ENCODE data around the gene GAGE12E. TPM values are rescaled to one million over a fixed set of nuclear protein-coding genes. Genes with fewer than 3 reads are reported as not detected.
A peak's percentile ranks its signal among the peaks of the same experiment; 100 is the strongest.
"Not testable (repeated sequence)": the region's sequence is repeated elsewhere in the genome, so short reads cannot be mapped to it uniquely, and the experiment has no call there.

Gene GAGE12E
- not detected for total RNA-seq

GRCh38 chrX:49550989-49551388 is at the start of gene GAGE12E:
Gene GAGE12E, plus strand, starts transcription at chrX:49551289. Its CDS starts 1,155 bp downstream, at chrX:49552444.
- not testable (repeated sequence) for ATAC-seq; DNase-seq (ENCODE audit: low spot score)

DNA sequence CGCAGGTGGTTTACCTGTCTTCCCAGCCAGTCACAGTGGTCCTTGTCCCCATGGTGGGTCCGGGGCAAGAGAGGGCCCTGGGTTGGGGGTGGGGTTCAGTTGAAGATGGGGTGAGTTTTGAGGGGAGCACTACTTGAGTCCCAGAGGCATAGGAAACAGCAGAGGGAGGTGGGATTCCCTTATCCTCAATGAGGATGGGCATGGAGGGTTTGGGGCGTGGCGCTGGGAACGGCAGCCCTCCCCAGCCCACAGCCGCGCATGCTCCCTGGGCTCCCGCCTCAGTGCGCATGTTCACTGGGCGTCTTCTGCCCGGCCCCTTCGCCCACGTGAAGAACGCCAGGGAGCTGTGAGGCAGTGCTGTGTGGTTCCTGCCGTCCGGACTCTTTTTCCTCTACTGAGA is 19.2 kb upstream of the GAGE12E start, which contains the start of gene GAGE12C:
Gene GAGE12C, plus strand, starts transcription at position 301 of the 400 bp plus-strand sequence. CDS start 1,155 bp downstream, outside the sequence.
- ATAC-seq; DNase-seq (ENCODE audit: low spot score): not testable (repeated sequence)

DNA sequence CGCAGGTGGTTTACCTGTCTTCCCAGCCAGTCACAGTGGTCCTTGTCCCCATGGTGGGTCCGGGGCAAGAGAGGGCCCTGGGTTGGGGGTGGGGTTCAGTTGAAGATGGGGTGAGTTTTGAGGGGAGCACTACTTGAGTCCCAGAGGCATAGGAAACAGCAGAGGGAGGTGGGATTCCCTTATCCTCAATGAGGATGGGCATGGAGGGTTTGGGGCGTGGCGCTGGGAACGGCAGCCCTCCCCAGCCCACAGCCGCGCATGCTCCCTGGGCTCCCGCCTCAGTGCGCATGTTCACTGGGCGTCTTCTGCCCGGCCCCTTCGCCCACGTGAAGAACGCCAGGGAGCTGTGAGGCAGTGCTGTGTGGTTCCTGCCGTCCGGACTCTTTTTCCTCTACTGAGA is 9.7 kb upstream of the GAGE12E start, which contains the start of gene GAGE12D:
Gene GAGE12D, plus strand, starts transcription at position 301 of the 400 bp plus-strand sequence. CDS start 1,155 bp downstream, outside the sequence.
- ATAC-seq; DNase-seq (ENCODE audit: low spot score): not testable (repeated sequence)

DNA sequence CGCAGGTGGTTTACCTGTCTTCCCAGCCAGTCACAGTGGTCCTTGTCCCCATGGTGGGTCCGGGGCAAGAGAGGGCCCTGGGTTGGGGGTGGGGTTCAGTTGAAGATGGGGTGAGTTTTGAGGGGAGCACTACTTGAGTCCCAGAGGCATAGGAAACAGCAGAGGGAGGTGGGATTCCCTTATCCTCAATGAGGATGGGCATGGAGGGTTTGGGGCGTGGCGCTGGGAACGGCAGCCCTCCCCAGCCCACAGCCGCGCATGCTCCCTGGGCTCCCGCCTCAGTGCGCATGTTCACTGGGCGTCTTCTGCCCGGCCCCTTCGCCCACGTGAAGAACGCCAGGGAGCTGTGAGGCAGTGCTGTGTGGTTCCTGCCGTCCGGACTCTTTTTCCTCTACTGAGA is 9.5 kb downstream of the GAGE12E start, which contains the start of gene GAGE12F:
Gene GAGE12F, plus strand, starts transcription at position 301 of the 400 bp plus-strand sequence. CDS start 1,155 bp downstream, outside the sequence.
- not testable (repeated sequence) for DNase-seq (ENCODE audit: low spot score); ATAC-seq

DNA sequence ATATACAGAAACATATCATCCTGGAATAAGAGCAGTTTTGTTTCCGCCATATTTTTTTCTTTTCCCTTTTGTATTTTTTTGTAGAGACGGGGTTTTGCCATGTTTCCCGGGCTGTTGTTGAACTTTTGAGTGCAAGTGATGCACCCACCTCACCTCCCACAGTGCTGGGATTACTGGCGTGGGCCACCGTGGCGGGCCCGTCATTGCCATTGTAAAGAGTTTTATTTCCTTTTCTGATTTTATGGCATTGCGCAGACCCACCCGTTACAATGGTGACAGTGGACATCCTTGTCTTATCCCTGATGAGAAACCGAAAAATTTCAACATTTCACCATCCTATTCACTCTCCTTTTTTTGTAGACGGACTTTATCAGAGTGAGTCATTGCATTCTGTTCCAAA is 17.6 kb downstream of the GAGE12E start:
- peak; percentile 35 for DNase-seq (ENCODE audit: low spot score)
- ATAC-seq, result not testable (repeated sequence)

DNA sequence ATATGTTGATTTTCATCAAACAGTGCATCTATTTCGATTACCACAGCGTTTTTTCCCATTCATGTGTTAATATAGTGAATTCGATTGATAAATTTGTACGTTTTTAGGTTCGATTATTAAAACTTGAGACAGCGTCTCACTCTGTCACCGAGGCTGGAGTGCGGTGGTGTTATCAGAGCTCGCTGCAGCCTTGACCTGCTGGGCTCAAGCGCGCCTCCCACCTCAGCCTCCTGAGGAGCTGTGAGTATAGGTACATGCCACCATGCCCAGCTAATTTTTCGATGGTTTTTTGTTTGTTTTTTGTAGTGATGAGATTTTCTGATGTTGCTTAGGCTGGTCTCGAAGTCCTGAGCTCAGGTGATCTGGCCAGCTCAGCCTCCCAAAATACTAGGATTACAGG is 18.1 kb downstream of the GAGE12E start:
- DNase-seq (ENCODE audit: low spot score), result not testable (repeated sequence)

GRCh38 chrX:49570100-49570499 is 19.0 kb downstream of the GAGE12E start, which contains the start of gene GAGE12G:
Gene GAGE12G, plus strand, starts transcription at chrX:49570400. Its CDS starts 1,155 bp downstream, at chrX:49571555.
- ATAC-seq; DNase-seq (ENCODE audit: low spot score): not testable (repeated sequence)

More for the DNA sequence above, 18.1 kb downstream of the GAGE12E start:
- ATAC-seq, result not testable (repeated sequence)

GRCh38 chrX:49579649-49580048 is 28.6 kb downstream of the GAGE12E start, which contains the start of gene GAGE12H:
Gene GAGE12H, plus strand, starts transcription at chrX:49579949. Its CDS starts 1,155 bp downstream, at chrX:49581104.
- not testable (repeated sequence) for DNase-seq (ENCODE audit: low spot score); ATAC-seq

- not testable (repeated sequence) for ATAC-seq; DNase-seq (ENCODE audit: low spot score)
Measured at GRCh38 chrX:49589196-49589595, 38.1 kb downstream of the GAGE12E start, which contains the start of gene GAGE2A. Gene GAGE2A, plus strand, starts transcription at chrX:49589496. Its CDS starts 1,155 bp downstream, at chrX:49590651.

DNA sequence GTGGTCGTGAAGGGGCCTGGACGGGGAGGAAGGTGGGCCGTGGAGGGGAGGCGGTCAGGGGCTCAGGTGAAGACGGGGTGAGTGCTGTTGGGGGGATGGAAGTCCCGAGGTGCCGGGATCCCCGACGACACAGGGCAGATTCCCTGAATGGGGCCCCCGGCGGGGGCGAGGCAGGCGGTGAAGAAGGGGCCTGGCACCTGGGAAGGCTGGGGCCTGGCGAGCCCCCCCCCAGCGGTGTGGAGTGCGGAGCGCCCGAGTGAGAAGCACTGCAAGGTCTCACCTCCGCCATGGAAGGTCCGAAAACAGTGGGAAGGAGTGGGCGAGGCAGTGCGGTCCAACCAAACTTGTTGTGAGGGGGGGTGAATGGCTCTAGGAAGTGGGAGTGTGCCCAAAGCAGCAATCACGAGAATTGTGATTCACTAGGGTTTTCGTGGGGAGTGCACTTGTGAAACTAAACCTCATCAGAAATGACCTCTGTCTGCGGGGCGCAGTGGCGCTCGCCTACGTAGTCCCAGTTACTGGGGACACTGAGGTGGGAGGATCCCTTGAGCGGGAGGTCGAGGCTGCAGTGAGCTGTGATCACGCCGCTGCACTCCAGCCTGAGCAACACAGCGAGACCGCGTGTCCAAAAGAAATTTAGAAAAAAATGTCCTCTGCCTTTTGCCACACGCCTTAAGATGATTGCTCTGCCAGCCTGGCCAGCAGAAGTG is 38.8 kb downstream of the GAGE12E start:
- ATAC-seq, result not testable (repeated sequence)
- peak; percentile 44 for DNase-seq (ENCODE audit: low spot score)

GRCh38 chrX:49590488-49590887 is 39.4 kb downstream of the GAGE12E start:
- ATAC-seq; DNase-seq (ENCODE audit: low spot score): not testable (repeated sequence)

- DNase-seq (ENCODE audit: low spot score); ATAC-seq: not testable (repeated sequence)
Measured at GRCh38 chrX:49598720-49599119, 47.6 kb downstream of the GAGE12E start, which contains the start of gene GAGE1. Gene GAGE1, plus strand, starts transcription at chrX:49599020. Its CDS starts 1,155 bp downstream, at chrX:49600175.

Other genes with a start within 250 kb of the GAGE12E start
- not detected for gene GAGE10, start 247.6 kb upstream of the GAGE12E start, total RNA-seq
- gene GAGE12J, start 229.3 kb upstream of the GAGE12E start, total RNA-seq, result 0.73 TPM
- not detected for gene GAGE13, start 219.7 kb upstream of the GAGE12E start, total RNA-seq
- gene GAGE12C, start 19.1 kb upstream of the GAGE12E start, total RNA-seq, result not detected
- gene GAGE12D, start 9.6 kb upstream of the GAGE12E start, total RNA-seq, result not detected
- gene GAGE12F, start 9.6 kb downstream of the GAGE12E start, total RNA-seq, result 0.63 TPM
- gene GAGE12G, start 19.1 kb downstream of the GAGE12E start, total RNA-seq, result not detected
- not detected for gene GAGE12H, start 28.7 kb downstream of the GAGE12E start, total RNA-seq
- gene GAGE2A, start 38.2 kb downstream of the GAGE12E start, total RNA-seq, result 0.58 TPM
- gene GAGE1, start 47.7 kb downstream of the GAGE12E start, total RNA-seq, result not detected
- gene PAGE1, start 144.7 kb downstream of the GAGE12E start, total RNA-seq, result not detected

Data from left lobe of liver (tissue), 2 donors.